Stimulated activated CD4-positive, alpha-beta T cell treated with anti-CD3 and anti-CD28 coated beads, Interleukin-2, amount 100 ng/mL, for 24 hours (primary cell): ENCODE data around the gene HNRNPUL1.
"Not testable (repeated sequence)": the region's sequence is repeated elsewhere in the genome, so short reads cannot be mapped to it uniquely, and the experiment has no call there.

ENCODE experiments used
- DNase-seq, 2 donors: peaks; one replicate each; pipeline ENCODE4 v3.0.0-alpha.2; 2020

HNRNPUL1 gene

DNA sequence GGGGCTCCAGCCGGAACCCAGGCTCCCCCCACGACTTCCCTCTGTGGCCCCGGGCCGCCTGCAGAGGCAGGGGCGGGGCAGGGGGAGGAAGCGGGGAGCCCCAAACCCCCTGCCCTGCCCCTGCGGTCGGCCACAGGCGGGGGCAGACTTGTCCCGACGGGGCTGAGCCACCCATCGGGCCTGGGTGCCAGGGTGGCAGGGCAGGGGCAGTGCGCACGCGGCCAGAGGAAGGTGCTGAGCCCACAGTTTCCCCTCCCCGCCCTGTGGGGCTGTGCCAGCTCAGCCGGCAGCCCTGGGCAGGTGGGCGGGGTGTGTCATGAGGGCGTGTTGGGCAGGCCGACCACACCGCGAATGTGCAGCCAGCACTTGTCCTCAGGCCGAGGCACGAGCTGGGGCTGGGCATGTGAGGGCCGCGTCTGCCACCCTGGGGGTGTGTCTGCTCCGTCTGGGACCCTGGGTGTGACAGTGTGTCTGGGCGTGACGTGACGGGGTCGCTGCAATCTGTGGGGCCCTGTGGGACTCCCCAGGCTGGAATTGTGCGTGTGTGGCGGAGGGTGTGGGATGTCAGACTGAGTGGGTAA lies 63.5 kb downstream of the HNRNPUL1 start:
- peak; percentile 79 to 89 for DNase-seq

GRCh38 chr19:41328157-41328841 lies 64.1 kb downstream of the HNRNPUL1 start:
- DNase-seq: peak; percentile 53 to 69

GRCh38 chr19:41328842-41329225 lies 64.7 kb downstream of the HNRNPUL1 start:
- DNase-seq: no peak

GRCh38 chr19:41330481-41330880 lies 66.3 kb downstream of the HNRNPUL1 start:
- DNase-seq: no peak

GRCh38 chr19:41330946-41331678 lies 66.9 kb downstream of the HNRNPUL1 start:
- DNase-seq: no peak

DNA sequence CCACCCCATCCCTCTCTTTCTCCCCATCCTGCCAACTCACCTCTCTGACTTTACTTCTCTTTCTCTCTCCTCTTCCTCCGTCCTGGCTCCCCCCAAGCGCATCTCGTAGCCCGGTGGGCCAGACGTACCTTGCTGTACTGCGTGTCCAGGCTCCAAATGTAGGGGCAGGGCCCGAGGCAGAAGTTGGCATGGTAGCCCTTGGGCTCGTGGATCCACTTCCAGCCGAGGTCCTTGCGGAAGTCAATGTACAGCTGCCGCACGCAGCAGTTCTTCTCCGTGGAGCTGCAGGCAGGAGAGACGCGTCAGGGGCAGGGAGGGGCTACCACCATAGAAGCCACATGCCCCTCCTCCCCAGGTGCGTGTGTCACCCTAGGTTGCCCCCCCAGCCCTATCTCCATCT lies 67.8 kb downstream of the HNRNPUL1 start:
- no peak for DNase-seq

GRCh38 chr19:41332468-41332867 lies 68.3 kb downstream of the HNRNPUL1 start:
- DNase-seq: no peak

DNA sequence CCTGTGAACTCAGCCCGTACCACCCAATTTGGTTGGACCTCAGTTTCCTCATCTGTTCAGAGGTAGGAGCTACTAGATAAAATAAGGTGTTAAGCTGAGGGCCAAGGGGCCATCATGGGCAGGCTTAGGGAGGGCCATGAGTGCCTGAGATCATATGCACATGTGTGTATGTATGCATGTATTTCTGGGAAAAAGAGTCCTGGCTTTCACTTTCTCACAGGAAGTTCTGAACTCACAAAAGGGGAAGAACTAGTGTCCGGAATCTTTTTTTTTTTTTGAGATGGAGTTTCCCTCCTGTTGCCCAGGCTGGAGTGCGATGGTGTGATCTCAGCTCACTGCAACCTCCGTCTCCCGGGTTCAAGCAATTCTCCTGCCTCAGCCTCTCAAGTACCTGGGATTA lies 70.6 kb downstream of the HNRNPUL1 start:
- no peak for DNase-seq

- DNase-seq: no peak
Observed at GRCh38 chr19:41335467-41335866, 71.3 kb downstream of the HNRNPUL1 start.

GRCh38 chr19:41339936-41340335 lies 75.8 kb downstream of the HNRNPUL1 start:
- no peak for DNase-seq

GRCh38 chr19:41341669-41342490 lies 77.7 kb downstream of the HNRNPUL1 start:
- DNase-seq: no peak

DNA sequence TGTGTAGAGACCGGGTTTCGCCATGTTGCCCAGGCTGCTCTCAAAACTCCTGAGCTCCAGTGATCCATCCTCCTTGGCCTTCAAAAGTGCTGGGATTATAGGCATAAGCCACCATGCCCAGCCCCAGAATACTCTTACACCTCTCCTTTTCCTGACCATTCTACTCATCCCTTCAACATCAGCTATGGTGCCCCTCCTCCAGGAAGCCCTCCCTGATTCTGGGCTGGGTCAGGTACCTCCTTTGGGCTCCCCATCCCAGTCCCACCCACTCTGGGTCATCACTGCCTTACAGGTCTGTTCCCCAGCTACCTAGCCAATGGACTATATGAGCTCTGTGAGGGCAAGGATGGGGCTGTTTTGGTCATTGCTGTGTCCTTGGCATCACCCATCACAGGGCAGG lies 80.0 kb downstream of the HNRNPUL1 start:
- no peak for DNase-seq

DNA sequence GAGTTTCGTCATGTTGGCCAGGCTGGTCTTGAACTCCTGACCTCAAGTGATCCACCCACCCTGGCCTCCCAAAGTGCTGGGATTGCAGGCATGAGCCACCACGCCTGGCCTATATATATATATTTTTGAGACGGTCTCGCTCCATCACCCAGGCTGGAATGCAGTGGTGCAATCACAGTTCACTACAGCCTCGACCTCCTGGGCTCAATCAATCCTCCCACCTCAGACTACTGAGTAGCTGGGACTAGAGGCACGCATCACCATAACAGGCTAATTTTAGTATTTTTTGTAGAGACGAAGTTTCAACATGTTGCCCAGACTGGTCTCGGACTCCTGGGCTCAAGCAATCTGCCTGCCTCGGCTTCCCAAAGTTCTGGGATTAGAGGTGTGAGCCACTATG lies 82.7 kb downstream of the HNRNPUL1 start:
- not testable (repeated sequence) for DNase-seq

DNA sequence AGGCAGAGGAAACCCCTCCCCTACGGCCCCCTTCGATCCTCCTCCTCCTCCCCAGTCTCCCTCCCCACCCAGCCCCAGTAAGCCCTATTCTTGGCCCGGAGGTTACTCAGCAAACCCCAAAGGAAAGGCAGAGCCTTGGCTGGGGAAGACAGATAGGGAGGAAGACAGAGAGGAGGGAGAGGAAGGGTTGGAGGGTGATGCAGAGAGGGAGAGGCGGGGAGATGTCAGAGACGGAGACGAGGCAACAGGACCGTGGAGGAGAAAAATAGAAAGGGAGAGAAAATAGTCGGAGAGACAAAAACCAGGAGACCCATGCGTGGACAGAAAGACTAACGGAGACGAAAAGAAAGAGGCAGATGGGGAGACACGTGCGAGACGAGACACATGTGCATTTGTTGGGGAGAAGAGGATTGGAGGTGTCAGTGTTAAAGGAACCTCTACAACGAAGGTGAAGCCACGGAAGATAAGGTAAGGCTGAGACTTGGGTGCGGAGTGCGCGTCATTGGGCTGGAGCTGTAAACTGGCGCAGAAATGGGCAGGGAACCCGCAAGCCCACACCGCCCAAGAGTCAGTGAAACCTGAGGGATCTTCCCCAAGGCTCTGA lies 86.7 kb downstream of the HNRNPUL1 start:
- DNase-seq: no peak

DNA sequence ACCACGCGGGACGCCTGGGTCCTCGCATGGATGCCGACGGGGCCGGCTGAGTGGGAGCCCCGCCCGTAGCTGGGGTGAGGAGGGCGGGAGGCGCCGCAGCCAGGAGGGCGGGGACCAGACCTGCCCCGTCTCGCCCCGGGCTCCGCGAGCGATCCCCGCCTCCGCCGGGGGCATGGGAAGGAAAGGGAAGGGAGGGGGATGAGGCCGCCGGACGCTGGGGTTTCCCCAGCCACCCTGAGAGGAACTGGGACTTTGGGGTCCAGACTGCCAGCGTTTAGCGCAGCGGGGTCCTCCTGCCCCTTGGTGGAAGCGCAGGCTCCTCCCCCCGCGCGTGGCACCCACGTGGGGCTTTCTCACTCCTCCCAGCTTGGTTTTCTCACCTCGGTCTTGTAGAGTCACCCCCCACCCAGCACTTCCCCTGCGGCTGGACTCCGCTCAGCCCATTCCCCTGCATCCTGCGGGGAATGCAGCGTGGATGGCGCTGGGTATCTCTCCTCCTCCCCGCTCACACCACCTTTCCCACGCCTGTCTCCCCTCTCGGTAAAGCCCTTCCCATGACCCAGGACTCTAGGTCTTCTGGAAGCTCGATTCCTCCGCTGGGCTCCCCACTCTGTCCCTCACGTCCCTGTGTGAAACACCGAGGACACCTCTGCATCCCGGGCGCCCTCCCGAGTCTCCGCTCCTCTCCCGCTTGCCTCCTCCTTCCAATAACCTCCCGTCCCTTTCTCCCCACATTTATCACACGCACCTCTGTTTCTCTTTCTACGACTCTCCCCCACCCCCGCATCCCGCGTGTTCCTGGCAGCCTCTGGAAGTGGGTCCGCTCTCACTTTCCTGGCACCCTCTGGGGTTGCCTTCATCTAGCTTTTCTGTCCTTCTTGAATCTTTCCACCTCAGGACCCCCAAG lies 87.4 kb downstream of the HNRNPUL1 start:
- DNase-seq: peak; percentile 83 to 86

- DNase-seq: no peak
Observed at GRCh38 chr19:41352279-41352608, 88.1 kb downstream of the HNRNPUL1 start.

DNA sequence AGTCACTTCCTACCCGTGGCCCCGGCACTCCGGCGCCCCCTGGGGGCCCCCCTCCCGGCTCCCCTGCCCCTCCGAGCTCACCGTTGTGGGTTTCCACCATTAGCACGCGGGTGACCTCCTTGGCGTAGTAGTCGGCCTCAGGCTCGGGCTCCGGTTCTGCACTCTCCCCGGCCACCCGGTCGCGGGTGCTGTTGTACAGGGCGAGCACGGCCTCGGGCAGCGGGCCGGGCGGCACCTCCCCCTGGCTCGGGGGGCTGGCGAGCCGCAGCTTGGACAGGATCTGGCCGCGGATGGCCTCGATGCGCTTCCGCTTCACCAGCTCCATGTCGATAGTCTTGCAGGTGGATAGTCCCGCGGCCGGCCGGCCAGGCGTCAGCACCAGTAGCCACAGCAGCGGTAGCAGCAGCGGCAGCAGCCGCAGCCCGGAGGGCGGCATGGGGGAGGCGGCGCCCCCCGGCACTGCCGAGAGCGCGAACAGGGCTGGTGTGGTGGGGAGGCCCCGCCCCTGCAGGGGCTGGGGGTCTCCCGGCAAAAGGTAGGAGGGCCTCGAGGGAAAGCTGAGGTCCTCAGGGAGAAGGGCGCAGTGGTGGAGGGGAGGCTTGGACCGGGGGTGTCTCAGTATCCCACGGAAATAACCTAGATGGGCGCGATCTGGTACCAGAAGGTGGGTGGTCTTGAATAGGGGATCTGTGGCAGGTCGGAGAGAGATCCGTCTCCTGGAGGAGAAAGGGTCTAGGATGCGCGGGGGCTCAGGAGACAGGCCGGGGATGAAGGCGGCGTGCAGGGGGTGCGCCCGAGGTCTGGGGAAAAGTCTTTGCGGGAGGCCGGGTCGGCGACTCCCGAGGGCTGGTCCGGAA lies 88.7 kb downstream of the HNRNPUL1 start:
- DNase-seq: peak; percentile 78 to 84

DNA sequence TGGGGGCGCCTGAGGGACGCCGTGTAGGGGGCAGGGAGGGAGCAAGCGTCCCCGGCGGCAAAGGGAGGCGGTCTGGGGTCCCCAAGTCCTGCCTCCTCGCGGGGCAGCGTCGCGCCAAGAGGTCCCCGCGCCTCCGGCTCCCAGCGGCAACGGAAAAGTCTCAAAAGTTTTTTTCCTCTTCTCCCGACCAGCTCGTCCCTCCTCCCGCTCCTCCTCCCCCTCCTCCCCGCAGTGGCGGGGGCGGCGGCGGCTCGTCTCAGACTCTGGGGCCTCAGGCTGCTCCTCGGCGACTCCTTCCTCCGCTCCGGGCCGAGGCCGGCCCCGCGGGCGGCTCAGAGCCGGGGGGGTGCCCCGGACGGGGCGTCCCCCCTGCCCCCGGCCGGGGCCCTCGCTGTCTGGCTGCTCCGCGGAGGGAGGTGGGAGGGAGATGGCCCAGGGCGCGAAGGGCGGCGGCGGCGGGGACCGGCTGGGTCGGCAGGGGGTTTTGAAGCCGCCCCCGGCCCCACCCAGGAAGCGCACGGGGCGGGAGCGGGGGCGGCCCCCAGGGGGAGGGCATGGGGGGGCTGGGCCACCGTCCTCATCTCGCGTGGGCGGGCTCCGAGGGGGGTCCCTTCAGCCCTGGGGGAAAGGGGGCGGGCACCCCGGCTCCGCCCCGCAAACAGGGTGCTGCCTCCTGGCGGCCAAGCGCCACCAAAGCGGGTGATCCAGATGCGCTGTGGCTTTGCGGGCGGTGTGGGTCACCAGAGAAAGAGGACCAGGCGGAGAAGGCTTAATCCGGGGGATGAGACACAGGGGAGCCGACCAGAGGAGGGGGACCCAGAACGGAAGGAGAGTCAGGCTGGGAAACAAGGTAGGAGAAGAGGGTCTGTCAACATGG lies 89.5 kb downstream of the HNRNPUL1 start, which contains the start of gene TGFB1:
TSS of gene TGFB1 (minus strand) at position 457 of the 877 bp plus-strand sequence. CDS start 878 bp downstream, outside the sequence.
- DNase-seq: peak; percentile 91

DNA sequence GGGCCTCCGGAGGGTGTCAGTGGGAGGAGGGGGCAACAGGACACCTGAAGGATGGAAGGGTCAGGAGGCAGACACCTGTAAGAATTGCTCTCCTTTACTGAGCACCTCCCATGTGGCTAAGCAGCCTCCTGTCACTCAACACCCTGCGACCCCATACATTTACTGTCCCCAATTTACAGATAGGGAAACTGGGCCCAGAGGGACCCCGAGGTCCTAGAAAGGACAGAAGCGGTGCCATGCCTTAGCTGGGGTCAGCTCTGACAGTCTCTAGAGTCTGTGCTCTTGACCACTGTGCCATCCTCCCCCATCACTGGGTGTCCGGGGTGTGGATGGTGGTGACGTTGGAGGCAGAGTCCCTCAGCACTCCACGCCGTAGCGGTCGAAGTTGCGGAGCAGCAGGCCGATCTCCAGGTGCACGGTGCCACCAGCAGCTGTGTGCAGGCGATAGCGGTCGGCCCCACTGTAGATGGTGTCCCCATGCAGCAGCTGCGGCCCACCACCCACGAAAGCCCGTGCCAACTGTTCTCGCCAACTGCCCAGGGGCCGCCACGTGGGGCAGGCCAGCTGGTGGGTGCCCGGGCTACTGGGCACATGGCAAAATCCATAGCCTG lies 90.3 kb downstream of the HNRNPUL1 start:
- DNase-seq: no peak
